ENCODE measurements around the gene RAD9B. TPM values are rescaled to one million over a fixed set of nuclear protein-coding genes. Genes with fewer than 3 reads are reported as not detected.
"Not testable (repeated sequence)": the region's sequence is repeated elsewhere in the genome, so short reads cannot be mapped to it uniquely, and the experiment has no call there.

RAD9B gene
- not detected for total RNA-seq

- Histone ChIP-seq H3K9me3 (no peaks in the 10 kb centered on the region), H3K36me3 (no peaks in the 10 kb centered on the region), H3K4me3 (peak within 1 kb of the TSS; percentile 86 to 97), H3K4me1 (peaks cover 38% of the 10 kb centered on the region), H3K27me3 (no peaks in the 10 kb centered on the region), H3K27ac (peak within 1 kb of the TSS; percentile 85)
- intact Hi-C loops (cut with DNase I): loop anchor here (10.0 kb wide), 1 partner anchor 47 kb away; the partner anchor contains the start of gene ARPC3
- TF ChIP-seq, protein P1, sequence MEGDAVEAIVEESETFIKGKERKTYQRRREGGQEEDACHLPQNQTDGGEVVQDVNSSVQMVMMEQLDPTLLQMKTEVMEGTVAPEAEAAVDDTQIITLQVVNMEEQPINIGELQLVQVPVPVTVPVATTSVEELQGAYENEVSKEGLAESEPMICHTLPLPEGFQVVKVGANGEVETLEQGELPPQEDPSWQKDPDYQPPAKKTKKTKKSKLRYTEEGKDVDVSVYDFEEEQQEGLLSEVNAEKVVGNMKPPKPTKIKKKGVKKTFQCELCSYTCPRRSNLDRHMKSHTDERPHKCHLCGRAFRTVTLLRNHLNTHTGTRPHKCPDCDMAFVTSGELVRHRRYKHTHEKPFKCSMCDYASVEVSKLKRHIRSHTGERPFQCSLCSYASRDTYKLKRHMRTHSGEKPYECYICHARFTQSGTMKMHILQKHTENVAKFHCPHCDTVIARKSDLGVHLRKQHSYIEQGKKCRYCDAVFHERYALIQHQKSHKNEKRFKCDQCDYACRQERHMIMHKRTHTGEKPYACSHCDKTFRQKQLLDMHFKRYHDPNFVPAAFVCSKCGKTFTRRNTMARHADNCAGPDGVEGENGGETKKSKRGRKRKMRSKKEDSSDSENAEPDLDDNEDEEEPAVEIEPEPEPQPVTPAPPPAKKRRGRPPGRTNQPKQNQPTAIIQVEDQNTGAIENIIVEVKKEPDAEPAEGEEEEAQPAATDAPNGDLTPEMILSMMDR (IDR thresholded peaks at IDR 0.05): peak in 1 of 3 experiments; percentile 14
- TF ChIP-seq POLR2AphosphoS5 (IDR thresholded peaks at IDR 0.05; ENCODE audit: insufficient read depth in 1 of 2, low read depth in 1 of 2): peak; percentile 99
- TF ChIP-seq POLR2A (IDR thresholded peaks at IDR 0.05): peak in 1 of 2 donors; percentile 68
- DNase-seq (ENCODE audit: extremely low spot score in 2 of 2): peak; percentile 97
These were observed at the start of gene RAD9B, which contains the start of gene VPS29 for GRCh38 chr12:110501752-110502738. TSS of gene RAD9B (plus strand) at chr12:110502331. CDS start at chr12:110502338, 7 bp downstream. TSS of gene VPS29 (minus strand) at chr12:110502111. CDS start at chr12:110502051, 60 bp downstream.

DNA sequence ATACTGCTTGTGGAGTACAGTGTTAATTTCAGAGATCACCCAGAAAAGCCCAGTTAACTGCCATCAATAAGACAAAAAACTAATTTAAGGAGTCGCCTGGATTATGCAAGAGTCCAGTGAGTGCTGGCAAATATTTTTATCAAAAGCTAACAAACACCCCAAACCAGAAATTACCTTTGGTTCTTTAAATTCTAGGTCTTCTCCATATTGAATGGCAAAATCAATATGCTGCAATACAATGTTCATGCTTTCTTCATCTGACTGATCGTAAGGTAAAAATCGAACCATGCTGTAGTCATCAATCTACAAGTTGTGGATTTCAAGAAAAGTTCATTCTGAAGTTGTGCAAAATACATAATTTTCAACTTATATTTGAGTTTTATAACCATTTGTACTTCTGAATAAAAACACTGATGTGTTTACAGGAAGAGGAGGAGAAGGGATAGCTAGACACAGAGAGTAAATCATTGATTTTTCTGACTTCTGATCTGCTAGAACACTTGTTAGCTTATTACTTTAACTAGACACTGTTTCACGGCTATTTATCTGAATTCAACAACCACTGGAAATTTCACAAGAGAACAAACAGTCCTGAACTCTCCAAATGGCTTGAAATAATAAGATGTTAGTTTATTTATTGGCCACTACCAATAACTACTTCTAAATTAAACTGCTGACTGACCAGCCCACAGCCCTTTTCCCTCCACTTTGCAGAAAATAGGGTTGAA lies 48.4 kb upstream of the RAD9B start:
- DNase-seq (ENCODE audit: extremely low spot score in 2 of 2): no peak
- H3K4me3 ChIP-seq: no peak overlapping the region
- no peak overlapping the region for H3K27ac ChIP-seq
- TF ChIP-seq, protein P1 (IDR thresholded peaks at IDR 0.05): no peak
- intact Hi-C loops (cut with DNase I): loop anchor here (5.0 to 10.0 kb wide), 2 partner anchors 51 to 149 kb away; partner anchors contain the start of genes RAD9B and VPS29
- H3K36me3 ChIP-seq: peaks cover 0 to 29% of the 10 kb centered on the region in 2 donors
- H3K9me3 ChIP-seq: no peaks in the 10 kb centered on the region
- H3K4me1 ChIP-seq: peaks cover 12% of the 10 kb centered on the region
- H3K27me3 ChIP-seq: no peaks in the 10 kb centered on the region

- intact Hi-C loops (cut with DNase I): loop anchor here (10.0 kb wide), 1 partner anchor 46 kb away; the partner anchor contains the start of genes RAD9B and VPS29
These were observed 43.4 kb upstream of the RAD9B start for GRCh38 chr12:110458756-110459155.

DNA sequence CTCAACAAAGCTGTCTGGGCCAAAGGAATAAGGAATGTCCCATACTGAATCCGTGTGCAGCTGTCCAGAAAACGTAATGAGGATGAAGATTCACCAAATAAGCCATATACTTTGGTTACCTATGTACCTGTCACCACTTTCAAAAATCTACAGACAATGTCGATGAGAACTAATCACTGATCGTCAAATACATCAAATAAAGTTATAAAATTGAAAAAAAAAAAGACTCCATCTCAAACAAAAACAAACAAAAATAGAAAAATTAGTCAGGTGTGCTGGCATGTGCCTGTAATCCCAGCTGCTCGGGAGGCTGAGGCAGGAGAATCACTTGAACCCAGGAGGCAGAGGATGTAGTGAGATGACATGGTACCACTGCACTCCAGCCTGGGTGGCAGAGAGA lies 40.9 kb upstream of the RAD9B start:
- H3K27ac ChIP-seq; H3K4me3 ChIP-seq; intact Hi-C loops (cut with DNase I); H3K9me3 ChIP-seq; H3K27me3 ChIP-seq; DNase-seq (ENCODE audit: extremely low spot score in 2 of 2); H3K4me1 ChIP-seq: not testable (repeated sequence)
- H3K36me3 ChIP-seq: peaks cover 0 to 29% of the 10 kb centered on the region in 2 donors

More at GRCh38 chr12:110458756-110459155, 43.4 kb upstream of the RAD9B start:
- Histone ChIP-seq H3K9me3 (no peaks in the 10 kb centered on the region), H3K4me1 (no peaks in the 10 kb centered on the region), H3K27me3 (no peaks in the 10 kb centered on the region), H3K27ac (no peak overlapping the region), H3K36me3 (peaks cover 0 to 24% of the 10 kb centered on the region in 2 donors), H3K4me3 (no peak overlapping the region)
- no peak for DNase-seq (ENCODE audit: extremely low spot score in 2 of 2)
- TF ChIP-seq POLR2AphosphoS5 (IDR thresholded peaks at IDR 0.05; ENCODE audit: insufficient read depth in 1 of 2, low read depth in 1 of 2) (no peak), POLR2A (IDR thresholded peaks at IDR 0.05) (no peak)
- TF ChIP-seq, protein P1 (IDR thresholded peaks at IDR 0.05): no peak

DNA sequence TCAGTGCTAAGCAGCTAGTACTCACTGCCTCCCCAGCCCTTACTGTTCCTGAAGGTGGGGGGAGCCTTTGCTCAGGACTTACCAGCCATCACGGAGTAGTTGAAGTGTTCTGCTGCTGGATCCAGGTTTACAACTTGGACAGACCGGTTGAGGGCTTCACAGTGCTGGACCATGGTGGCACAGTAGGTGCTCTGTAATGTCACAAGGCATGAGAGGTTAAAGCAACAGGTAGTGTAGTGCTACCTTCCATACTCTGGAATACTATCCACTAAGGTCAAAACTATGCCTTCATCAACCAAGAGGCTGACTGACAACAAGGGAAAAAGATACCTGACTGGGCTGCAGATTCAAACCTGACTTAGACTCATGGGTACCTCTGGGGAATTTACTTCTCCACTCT lies 37.1 kb upstream of the RAD9B start:
- Histone ChIP-seq H3K4me1 (peaks cover 30% of the 10 kb centered on the region), H3K36me3 (peaks cover 0 to 20% of the 10 kb centered on the region in 2 donors), H3K27me3 (no peaks in the 10 kb centered on the region), H3K4me3 (no peak overlapping the region), H3K27ac (no peak overlapping the region), H3K9me3 (no peaks in the 10 kb centered on the region)
- DNase-seq (ENCODE audit: extremely low spot score in 2 of 2): no peak
- intact Hi-C loops (cut with DNase I): no loop called here
- TF ChIP-seq POLR2A (IDR thresholded peaks at IDR 0.05): no peak
- TF ChIP-seq, protein P1 (IDR thresholded peaks at IDR 0.05): no peak
- TF ChIP-seq POLR2AphosphoS5 (IDR thresholded peaks at IDR 0.05; ENCODE audit: insufficient read depth in 1 of 2, low read depth in 1 of 2): no peak

GRCh38 chr12:110465765-110466164 lies 36.4 kb upstream of the RAD9B start:
- H3K27ac ChIP-seq; intact Hi-C loops (cut with DNase I); H3K27me3 ChIP-seq; H3K9me3 ChIP-seq; H3K4me3 ChIP-seq; DNase-seq (ENCODE audit: extremely low spot score in 2 of 2): not testable (repeated sequence)
- H3K4me1 ChIP-seq: peaks cover 30% of the 10 kb centered on the region
- peaks cover 0 to 20% of the 10 kb centered on the region in 2 donors for H3K36me3 ChIP-seq
